ENCODE results near the gene TMEM167B. TPM values are rescaled to one million over a fixed set of nuclear protein-coding genes. Genes with fewer than 3 reads are reported as not detected.
"Not testable (repeated sequence)": the region's sequence is repeated elsewhere in the genome, so short reads cannot be mapped to it uniquely, and the experiment has no call there.

The TMEM167B gene
- total and polyA plus RNA-seq, 7 donors = 19.8 to 56.0 (median 30.8) TPM

DNA sequence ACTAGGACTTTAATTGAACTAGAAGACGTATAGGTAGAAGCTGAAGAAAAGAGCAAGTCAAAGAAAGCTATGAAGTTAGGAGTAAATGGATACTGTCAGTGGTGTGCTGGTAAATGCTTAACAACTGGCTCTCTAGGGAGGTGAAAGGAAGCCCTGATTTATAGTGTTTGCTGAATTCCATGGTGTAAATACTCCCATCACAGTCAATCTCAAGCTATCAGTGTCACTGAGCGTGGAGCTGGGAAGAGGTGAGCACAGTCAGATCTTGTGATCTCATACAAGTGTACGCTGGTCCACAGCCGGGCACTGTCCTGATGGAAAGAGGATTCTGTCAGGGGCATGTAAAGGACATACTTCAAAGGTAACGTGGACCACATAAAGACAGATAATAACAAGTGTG lies 51.7 kb downstream of the TMEM167B start:
- Histone ChIP-seq H3K36me3 (ENCODE audit: insufficient read depth in 1 of 2, low read depth in 1 of 2) (no peaks in the 10 kb centered on the region), H3K4me1 (no peaks in the 10 kb centered on the region), H3K27me3 (ENCODE audit: insufficient read depth in 3 of 3, low read length in 2 of 3) (no peaks in the 10 kb centered on the region), H3K27ac (no peak overlapping the region), H3K4me3 (no peak overlapping the region), H3K9me3 (no peaks in the 10 kb centered on the region)
- no peak for ATAC-seq
- TF ChIP-seq, protein P1, sequence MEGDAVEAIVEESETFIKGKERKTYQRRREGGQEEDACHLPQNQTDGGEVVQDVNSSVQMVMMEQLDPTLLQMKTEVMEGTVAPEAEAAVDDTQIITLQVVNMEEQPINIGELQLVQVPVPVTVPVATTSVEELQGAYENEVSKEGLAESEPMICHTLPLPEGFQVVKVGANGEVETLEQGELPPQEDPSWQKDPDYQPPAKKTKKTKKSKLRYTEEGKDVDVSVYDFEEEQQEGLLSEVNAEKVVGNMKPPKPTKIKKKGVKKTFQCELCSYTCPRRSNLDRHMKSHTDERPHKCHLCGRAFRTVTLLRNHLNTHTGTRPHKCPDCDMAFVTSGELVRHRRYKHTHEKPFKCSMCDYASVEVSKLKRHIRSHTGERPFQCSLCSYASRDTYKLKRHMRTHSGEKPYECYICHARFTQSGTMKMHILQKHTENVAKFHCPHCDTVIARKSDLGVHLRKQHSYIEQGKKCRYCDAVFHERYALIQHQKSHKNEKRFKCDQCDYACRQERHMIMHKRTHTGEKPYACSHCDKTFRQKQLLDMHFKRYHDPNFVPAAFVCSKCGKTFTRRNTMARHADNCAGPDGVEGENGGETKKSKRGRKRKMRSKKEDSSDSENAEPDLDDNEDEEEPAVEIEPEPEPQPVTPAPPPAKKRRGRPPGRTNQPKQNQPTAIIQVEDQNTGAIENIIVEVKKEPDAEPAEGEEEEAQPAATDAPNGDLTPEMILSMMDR (IDR thresholded peaks at IDR 0.05) = no peak
- WGBS, 3 donors = 81 to 86% (median 81%) methylated on average over 5 of the region's 5 CpGs
- DNase-seq = no peak
- intact Hi-C loops (cut with DNase I) = no loop called here

DNA sequence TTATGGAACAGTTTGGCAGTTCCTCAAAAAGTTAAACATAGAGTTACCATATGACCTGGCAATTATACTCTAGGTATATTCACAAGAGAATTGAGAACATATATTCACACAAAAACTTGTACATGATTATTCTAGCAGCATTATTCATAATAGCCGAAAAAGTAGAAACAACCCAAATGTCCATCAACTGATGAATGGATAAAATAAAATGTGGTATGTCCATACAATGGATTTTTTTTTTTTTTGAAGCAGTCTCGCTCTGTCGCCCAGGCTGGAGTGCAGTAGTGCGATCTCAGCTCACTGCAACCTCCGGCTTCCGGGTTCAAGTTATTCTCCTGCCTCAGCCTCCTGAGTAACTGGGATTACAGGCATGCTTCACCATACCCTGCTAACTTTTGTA lies 52.2 kb downstream of the TMEM167B start:
- H3K9me3 ChIP-seq; DNase-seq; ATAC-seq; H3K27ac ChIP-seq; intact Hi-C loops (cut with DNase I); H3K27me3 ChIP-seq (ENCODE audit: insufficient read depth in 3 of 3, low read length in 2 of 3); H3K36me3 ChIP-seq (ENCODE audit: insufficient read depth in 1 of 2, low read depth in 1 of 2); H3K4me3 ChIP-seq; H3K4me1 ChIP-seq: not testable (repeated sequence)
- WGBS, 3 donors = 89 to 99% (median 96%) methylated on average over 6 of the region's 6 CpGs

Other genes starting within 250 kb of the TMEM167B start
- 1 to 10 TPM in 2 of 4 donors, under 1 TPM in 2; 0.47 to 2.1 (median 0.91) TPM for gene AKNAD1, start 233.7 kb upstream of the TMEM167B start, total RNA-seq
- 1 to 10 TPM in 1 of 3 donors, under 1 TPM in 2; 0.14 to 1.1 (median 0.51) TPM for gene AKNAD1, start 233.7 kb upstream of the TMEM167B start, polyA plus RNA-seq
- gene GPSM2, start 213.8 kb upstream of the TMEM167B start, total RNA-seq = 10 to 100 TPM; 26.4 to 84.0 (median 55.9) TPM
- 10 to 100 TPM in 2 of 3 donors, 1 to 10 TPM in 1; 3.5 to 36.0 (median 17.5) TPM for gene GPSM2, start 213.8 kb upstream of the TMEM167B start, polyA plus RNA-seq
- gene CLCC1, start 127.3 kb upstream of the TMEM167B start, total RNA-seq = 10 to 100 TPM; 23.3 to 36.2 (median 30.0) TPM
- 10 to 100 TPM; 13.1 to 27.1 (median 13.6) TPM for gene CLCC1, start 127.3 kb upstream of the TMEM167B start, polyA plus RNA-seq
- 10 to 100 TPM; 13.9 to 16.3 (median 14.9) TPM for gene WDR47, start 48.7 kb upstream of the TMEM167B start, total RNA-seq
- gene WDR47, start 48.7 kb upstream of the TMEM167B start, polyA plus RNA-seq = 10 to 100 TPM in 1 of 3 donors, 1 to 10 TPM in 2; 5.7 to 19.6 (median 7.4) TPM
- 10 to 100 TPM; 61.5 to 89.9 (median 72.9) TPM for gene TAF13, start 14.8 kb upstream of the TMEM167B start, total RNA-seq
- 100 to 1,000 TPM in 2 of 3 donors, 10 to 100 TPM in 1; 74.3 to 228 (median 120) TPM for gene TAF13, start 14.8 kb upstream of the TMEM167B start, polyA plus RNA-seq
- under 1 TPM; 0.11 to 0.46 (median 0.32) TPM for gene ELAPOR1, start 23.4 kb downstream of the TMEM167B start, total RNA-seq
- under 1 TPM in 2 of 3 donors, not detected in 1; 0.03 to 0.05 TPM for gene ELAPOR1, start 23.4 kb downstream of the TMEM167B start, polyA plus RNA-seq
- gene SARS1, start 123.2 kb downstream of the TMEM167B start, total RNA-seq = 100 to 1,000 TPM in 2 of 4 donors, 10 to 100 TPM in 2; 76.4 to 155 (median 123) TPM
- 100 to 1,000 TPM; 105 to 150 (median 150) TPM for gene SARS1, start 123.2 kb downstream of the TMEM167B start, polyA plus RNA-seq
- gene CELSR2, start 158.8 kb downstream of the TMEM167B start, total RNA-seq = 10 to 100 TPM in 2 of 4 donors, 1 to 10 TPM in 2; 5.7 to 12.5 (median 10.6) TPM
- 1 to 10 TPM in 2 of 3 donors, under 1 TPM in 1; 0.69 to 6.9 (median 3.7) TPM for gene CELSR2, start 158.8 kb downstream of the TMEM167B start, polyA plus RNA-seq
- gene PSRC1, start 192.4 kb downstream of the TMEM167B start, total RNA-seq = 1 to 10 TPM in 1 of 4 donors, under 1 TPM in 3; 0.54 to 1.7 (median 0.57) TPM
- 1 to 10 TPM in 2 of 3 donors, under 1 TPM in 1; 0.14 to 2.0 (median 1.3) TPM for gene PSRC1, start 192.4 kb downstream of the TMEM167B start, polyA plus RNA-seq
- gene MYBPHL, start 216.2 kb downstream of the TMEM167B start, total RNA-seq = 1 to 10 TPM in 2 of 4 donors, under 1 TPM in 2; 0.57 to 2.2 (median 1.3) TPM
- under 1 TPM in 2 of 3 donors, not detected in 1; 0.17 to 0.55 TPM for gene MYBPHL, start 216.2 kb downstream of the TMEM167B start, polyA plus RNA-seq

All from psoas muscle (tissue), 8 donors.